Fibroblast of lung (primary cell): ENCODE results near the gene HMGA1.

Experiments used
- EZH2 ChIP-seq: IDR thresholded peaks from 2 replicates; pipeline ENCODE4 v1.5.1; 2012; ENCODE audit warnings: low read length, control low read depth, mild to moderate bottlenecking; ENCODE audit errors: missing control alignments
- TF ChIP-seq, protein P1 (sequence below), 2 donors: IDR thresholded peaks in 1 of 2; conservative IDR thresholded peaks in 1 of 2; 1 replicate in 1 of 2; 2 replicates in 1 of 2; pipeline ENCODE4 v1.5.1; 2011 to 2012; ENCODE audit warnings: low read length in 2 of 2, control low read depth in 1 of 2, inconsistent platforms in 1 of 2, low read depth in 1 of 2, mild to moderate bottlenecking in 1 of 2

DNA sequence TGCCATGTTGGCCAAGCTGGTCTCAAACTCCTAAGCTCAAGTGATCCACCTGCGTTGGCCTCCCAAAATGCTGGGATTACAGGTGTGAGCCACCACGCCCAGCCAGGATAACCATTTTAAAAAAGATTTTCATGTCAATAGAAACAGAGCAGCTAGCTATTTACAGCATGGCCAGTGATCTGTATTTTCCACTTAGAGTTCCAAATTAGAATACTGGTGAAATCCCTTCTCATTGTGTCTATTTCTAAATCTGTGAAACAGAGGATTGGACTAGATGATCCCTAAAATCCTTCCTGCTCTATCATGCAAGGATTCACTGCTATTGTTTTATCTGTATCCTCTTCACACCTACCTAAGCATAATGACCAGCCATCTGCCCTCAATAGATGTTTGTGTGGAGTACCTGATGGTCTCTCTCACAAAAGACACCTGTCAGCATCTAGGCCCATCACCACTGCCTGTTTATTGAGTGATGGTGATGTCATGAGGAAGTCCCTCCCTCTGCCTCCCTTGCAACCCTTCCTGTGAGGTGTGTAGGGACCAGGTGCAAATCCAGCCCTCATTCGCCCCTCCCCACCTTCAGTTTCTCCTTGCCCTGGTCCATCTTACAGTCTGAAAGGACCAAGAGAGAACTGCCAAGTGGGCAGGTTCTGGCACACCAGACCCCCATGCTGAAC is 38.6 kb downstream of the HMGA1 start:
- TF ChIP-seq, protein P1, sequence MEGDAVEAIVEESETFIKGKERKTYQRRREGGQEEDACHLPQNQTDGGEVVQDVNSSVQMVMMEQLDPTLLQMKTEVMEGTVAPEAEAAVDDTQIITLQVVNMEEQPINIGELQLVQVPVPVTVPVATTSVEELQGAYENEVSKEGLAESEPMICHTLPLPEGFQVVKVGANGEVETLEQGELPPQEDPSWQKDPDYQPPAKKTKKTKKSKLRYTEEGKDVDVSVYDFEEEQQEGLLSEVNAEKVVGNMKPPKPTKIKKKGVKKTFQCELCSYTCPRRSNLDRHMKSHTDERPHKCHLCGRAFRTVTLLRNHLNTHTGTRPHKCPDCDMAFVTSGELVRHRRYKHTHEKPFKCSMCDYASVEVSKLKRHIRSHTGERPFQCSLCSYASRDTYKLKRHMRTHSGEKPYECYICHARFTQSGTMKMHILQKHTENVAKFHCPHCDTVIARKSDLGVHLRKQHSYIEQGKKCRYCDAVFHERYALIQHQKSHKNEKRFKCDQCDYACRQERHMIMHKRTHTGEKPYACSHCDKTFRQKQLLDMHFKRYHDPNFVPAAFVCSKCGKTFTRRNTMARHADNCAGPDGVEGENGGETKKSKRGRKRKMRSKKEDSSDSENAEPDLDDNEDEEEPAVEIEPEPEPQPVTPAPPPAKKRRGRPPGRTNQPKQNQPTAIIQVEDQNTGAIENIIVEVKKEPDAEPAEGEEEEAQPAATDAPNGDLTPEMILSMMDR (conservative IDR thresholded peaks at IDR 0.05 in 1 of 2, IDR thresholded peaks at IDR 0.05 in 1 of 2; ENCODE audit: low read depth in 1 of 2, low read length in 2 of 2), result no peak
- TF ChIP-seq EZH2, result no peak
